Measurements from ENCODE around the gene EPHB2. TPM values are rescaled to one million over a fixed set of nuclear protein-coding genes. Genes with fewer than 3 reads are reported as not detected.
A peak's percentile ranks its signal among the peaks of the same experiment; 100 is the strongest.

Gene EPHB2
- total RNA-seq, 1 experiment from 2014 or later = 18.5 TPM

DNA sequence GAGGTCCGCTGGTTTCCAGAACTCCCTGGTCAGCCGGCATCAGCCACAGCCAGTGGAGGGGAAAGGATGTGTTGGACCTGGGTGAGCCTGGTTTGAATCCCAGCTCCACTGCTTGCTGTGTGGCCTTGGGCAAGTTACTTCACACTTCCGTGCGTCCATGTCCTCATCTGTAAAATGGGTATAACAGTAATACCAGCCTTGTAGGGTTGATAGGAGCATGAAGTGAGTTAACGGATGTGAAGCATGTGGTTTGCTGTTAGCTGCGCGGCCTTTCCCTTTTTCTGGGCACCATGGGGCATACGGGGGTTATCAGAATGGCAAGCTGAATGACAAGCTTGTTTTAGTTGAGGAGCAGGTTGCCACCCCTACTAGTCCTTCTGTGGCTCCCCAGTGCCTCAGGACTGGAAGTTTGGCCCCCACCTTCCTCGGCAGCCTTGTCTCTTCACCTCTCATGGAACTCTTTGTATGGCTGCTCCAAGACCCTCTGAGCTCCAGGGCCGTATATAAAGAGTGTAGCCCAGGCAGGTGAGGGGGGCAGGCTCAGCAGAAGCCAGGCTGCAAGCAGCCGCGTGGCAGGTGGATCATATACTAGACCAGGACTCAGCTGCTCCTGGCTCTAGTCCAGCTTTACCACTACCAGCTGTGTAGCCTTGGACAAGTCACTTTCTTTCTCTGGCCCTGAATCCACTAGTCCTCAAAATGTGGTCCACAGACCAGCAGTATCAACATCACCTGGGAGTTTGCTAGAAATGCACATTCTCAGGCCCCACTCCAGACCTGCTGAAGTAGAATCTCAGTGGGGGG is 166.7 kb downstream of the EPHB2 start:
- H3K36me3 Mint-ChIP-seq = no peaks in the 10 kb centered on the region
- H3K27ac Mint-ChIP-seq = no peak overlapping the region
- DNase-seq (ENCODE audit: low spot score) (no peak), ATAC-seq (no peak)
- ChIA-PET POLR2A (no interaction called here), CTCF (interaction anchor here (1.3 to 3.4 kb wide), 3 partner anchors 12 to 72 kb away, joined by 4 to 32 read pairs (median 5); no protein-coding TSS in a partner anchor)
- TF ChIP-seq, protein P1, sequence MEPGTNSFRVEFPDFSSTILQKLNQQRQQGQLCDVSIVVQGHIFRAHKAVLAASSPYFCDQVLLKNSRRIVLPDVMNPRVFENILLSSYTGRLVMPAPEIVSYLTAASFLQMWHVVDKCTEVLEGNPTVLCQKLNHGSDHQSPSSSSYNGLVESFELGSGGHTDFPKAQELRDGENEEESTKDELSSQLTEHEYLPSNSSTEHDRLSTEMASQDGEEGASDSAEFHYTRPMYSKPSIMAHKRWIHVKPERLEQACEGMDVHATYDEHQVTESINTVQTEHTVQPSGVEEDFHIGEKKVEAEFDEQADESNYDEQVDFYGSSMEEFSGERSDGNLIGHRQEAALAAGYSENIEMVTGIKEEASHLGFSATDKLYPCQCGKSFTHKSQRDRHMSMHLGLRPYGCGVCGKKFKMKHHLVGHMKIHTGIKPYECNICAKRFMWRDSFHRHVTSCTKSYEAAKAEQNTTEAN (CRISPR knock-in tag; IDR thresholded peaks at IDR 0.05) = no peak
- peak; percentile 67 for TF ChIP-seq GTF2I (CRISPR knock-in tag; conservative IDR thresholded peaks at IDR 0.05)
- no peaks in the 10 kb centered on the region for H3K27me3 Mint-ChIP-seq (ENCODE audit: low read depth)
- no peak overlapping the region for H3K4me3 Mint-ChIP-seq
- H3K4me1 Mint-ChIP-seq = peaks cover 6% of the 10 kb centered on the region
- H3K9me3 Mint-ChIP-seq = no peaks in the 10 kb centered on the region

DNA sequence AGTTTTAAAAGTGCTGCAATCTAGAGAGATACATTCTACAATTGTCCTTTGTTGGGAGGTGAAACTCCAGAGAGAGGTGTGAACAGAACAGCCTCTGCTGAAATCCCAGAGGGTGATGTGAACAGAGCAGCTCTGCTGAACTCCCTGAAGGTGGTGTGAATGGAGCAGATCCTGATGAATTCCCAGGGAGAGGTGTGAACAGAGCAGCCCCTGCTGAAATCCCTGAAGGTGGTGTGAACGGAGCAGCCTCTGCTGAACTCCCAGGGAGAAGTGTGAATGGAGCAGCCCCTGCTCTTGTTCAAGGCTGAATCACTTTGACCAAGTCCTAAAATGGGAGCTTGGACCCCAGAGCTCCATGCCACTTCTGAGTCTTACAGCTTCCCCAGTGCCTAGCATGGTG is 167.3 kb downstream of the EPHB2 start:
- no peaks in the 10 kb centered on the region for H3K36me3 Mint-ChIP-seq
- ATAC-seq (no peak), DNase-seq (ENCODE audit: low spot score) (no peak)
- CTCF ChIA-PET = interaction anchor here (2.3 to 3.4 kb wide), 2 partner anchors 16 kb away, joined by 10 to 32 read pairs; no protein-coding TSS in a partner anchor
- H3K4me3 Mint-ChIP-seq = no peak overlapping the region
- H3K4me1 Mint-ChIP-seq = peaks cover 6% of the 10 kb centered on the region
- H3K27ac Mint-ChIP-seq = no peak overlapping the region
- POLR2A ChIA-PET = no interaction called here
- no peaks in the 10 kb centered on the region for H3K9me3 Mint-ChIP-seq
- H3K27me3 Mint-ChIP-seq (ENCODE audit: low read depth) = no peaks in the 10 kb centered on the region
- no peak for TF ChIP-seq ZNF423 (CRISPR knock-in tag; IDR thresholded peaks at IDR 0.05)
- TF ChIP-seq, protein P2, sequence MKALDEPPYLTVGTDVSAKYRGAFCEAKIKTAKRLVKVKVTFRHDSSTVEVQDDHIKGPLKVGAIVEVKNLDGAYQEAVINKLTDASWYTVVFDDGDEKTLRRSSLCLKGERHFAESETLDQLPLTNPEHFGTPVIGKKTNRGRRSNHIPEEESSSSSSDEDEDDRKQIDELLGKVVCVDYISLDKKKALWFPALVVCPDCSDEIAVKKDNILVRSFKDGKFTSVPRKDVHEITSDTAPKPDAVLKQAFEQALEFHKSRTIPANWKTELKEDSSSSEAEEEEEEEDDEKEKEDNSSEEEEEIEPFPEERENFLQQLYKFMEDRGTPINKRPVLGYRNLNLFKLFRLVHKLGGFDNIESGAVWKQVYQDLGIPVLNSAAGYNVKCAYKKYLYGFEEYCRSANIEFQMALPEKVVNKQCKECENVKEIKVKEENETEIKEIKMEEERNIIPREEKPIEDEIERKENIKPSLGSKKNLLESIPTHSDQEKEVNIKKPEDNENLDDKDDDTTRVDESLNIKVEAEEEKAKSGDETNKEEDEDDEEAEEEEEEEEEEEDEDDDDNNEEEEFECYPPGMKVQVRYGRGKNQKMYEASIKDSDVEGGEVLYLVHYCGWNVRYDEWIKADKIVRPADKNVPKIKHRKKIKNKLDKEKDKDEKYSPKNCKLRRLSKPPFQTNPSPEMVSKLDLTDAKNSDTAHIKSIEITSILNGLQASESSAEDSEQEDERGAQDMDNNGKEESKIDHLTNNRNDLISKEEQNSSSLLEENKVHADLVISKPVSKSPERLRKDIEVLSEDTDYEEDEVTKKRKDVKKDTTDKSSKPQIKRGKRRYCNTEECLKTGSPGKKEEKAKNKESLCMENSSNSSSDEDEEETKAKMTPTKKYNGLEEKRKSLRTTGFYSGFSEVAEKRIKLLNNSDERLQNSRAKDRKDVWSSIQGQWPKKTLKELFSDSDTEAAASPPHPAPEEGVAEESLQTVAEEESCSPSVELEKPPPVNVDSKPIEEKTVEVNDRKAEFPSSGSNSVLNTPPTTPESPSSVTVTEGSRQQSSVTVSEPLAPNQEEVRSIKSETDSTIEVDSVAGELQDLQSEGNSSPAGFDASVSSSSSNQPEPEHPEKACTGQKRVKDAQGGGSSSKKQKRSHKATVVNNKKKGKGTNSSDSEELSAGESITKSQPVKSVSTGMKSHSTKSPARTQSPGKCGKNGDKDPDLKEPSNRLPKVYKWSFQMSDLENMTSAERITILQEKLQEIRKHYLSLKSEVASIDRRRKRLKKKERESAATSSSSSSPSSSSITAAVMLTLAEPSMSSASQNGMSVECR (CRISPR knock-in tag; IDR thresholded peaks at IDR 0.05; ENCODE audit: borderline replicate concordance) = no peak
- no peak for TF ChIP-seq SP1 (CRISPR knock-in tag; conservative IDR thresholded peaks at IDR 0.05)
- TF ChIP-seq, protein P3, sequence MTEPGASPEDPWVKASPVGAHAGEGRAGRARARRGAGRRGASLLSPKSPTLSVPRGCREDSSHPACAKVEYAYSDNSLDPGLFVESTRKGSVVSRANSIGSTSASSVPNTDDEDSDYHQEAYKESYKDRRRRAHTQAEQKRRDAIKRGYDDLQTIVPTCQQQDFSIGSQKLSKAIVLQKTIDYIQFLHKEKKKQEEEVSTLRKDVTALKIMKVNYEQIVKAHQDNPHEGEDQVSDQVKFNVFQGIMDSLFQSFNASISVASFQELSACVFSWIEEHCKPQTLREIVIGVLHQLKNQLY (CRISPR knock-in tag; IDR thresholded peaks at IDR 0.05) = no peak
- no peak for TF ChIP-seq GTF2I (CRISPR knock-in tag; conservative IDR thresholded peaks at IDR 0.05)
- TF ChIP-seq, protein P4, sequence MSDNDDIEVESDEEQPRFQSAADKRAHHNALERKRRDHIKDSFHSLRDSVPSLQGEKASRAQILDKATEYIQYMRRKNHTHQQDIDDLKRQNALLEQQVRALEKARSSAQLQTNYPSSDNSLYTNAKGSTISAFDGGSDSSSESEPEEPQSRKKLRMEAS (CRISPR knock-in tag; IDR thresholded peaks at IDR 0.05) = no peak
- TF ChIP-seq, protein P5, sequence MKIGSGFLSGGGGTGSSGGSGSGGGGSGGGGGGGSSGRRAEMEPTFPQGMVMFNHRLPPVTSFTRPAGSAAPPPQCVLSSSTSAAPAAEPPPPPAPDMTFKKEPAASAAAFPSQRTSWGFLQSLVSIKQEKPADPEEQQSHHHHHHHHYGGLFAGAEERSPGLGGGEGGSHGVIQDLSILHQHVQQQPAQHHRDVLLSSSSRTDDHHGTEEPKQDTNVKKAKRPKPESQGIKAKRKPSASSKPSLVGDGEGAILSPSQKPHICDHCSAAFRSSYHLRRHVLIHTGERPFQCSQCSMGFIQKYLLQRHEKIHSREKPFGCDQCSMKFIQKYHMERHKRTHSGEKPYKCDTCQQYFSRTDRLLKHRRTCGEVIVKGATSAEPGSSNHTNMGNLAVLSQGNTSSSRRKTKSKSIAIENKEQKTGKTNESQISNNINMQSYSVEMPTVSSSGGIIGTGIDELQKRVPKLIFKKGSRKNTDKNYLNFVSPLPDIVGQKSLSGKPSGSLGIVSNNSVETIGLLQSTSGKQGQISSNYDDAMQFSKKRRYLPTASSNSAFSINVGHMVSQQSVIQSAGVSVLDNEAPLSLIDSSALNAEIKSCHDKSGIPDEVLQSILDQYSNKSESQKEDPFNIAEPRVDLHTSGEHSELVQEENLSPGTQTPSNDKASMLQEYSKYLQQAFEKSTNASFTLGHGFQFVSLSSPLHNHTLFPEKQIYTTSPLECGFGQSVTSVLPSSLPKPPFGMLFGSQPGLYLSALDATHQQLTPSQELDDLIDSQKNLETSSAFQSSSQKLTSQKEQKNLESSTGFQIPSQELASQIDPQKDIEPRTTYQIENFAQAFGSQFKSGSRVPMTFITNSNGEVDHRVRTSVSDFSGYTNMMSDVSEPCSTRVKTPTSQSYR (CRISPR knock-in tag; IDR thresholded peaks at IDR 0.05) = no peak
- TF ChIP-seq, protein P6, sequence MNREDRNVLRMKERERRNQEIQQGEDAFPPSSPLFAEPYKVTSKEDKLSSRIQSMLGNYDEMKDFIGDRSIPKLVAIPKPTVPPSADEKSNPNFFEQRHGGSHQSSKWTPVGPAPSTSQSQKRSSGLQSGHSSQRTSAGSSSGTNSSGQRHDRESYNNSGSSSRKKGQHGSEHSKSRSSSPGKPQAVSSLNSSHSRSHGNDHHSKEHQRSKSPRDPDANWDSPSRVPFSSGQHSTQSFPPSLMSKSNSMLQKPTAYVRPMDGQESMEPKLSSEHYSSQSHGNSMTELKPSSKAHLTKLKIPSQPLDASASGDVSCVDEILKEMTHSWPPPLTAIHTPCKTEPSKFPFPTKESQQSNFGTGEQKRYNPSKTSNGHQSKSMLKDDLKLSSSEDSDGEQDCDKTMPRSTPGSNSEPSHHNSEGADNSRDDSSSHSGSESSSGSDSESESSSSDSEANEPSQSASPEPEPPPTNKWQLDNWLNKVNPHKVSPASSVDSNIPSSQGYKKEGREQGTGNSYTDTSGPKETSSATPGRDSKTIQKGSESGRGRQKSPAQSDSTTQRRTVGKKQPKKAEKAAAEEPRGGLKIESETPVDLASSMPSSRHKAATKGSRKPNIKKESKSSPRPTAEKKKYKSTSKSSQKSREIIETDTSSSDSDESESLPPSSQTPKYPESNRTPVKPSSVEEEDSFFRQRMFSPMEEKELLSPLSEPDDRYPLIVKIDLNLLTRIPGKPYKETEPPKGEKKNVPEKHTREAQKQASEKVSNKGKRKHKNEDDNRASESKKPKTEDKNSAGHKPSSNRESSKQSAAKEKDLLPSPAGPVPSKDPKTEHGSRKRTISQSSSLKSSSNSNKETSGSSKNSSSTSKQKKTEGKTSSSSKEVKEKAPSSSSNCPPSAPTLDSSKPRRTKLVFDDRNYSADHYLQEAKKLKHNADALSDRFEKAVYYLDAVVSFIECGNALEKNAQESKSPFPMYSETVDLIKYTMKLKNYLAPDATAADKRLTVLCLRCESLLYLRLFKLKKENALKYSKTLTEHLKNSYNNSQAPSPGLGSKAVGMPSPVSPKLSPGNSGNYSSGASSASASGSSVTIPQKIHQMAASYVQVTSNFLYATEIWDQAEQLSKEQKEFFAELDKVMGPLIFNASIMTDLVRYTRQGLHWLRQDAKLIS (CRISPR knock-in tag; IDR thresholded peaks at IDR 0.05; ENCODE audit: borderline replicate concordance) = no peak
- TF ChIP-seq KAT7 (CRISPR knock-in tag; IDR thresholded peaks at IDR 0.05; ENCODE audit: borderline replicate concordance) = no peak
- no peak for TF ChIP-seq ELF4 (CRISPR knock-in tag; IDR thresholded peaks at IDR 0.05; ENCODE audit: low read depth)
- TF ChIP-seq, protein P7, sequence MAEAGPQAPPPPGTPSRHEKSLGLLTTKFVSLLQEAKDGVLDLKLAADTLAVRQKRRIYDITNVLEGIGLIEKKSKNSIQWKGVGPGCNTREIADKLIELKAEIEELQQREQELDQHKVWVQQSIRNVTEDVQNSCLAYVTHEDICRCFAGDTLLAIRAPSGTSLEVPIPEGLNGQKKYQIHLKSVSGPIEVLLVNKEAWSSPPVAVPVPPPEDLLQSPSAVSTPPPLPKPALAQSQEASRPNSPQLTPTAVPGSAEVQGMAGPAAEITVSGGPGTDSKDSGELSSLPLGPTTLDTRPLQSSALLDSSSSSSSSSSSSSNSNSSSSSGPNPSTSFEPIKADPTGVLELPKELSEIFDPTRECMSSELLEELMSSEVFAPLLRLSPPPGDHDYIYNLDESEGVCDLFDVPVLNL (CRISPR knock-in tag; IDR thresholded peaks at IDR 0.05; ENCODE audit: borderline replicate concordance, low read depth) = no peak
- TF ChIP-seq, protein P8, sequence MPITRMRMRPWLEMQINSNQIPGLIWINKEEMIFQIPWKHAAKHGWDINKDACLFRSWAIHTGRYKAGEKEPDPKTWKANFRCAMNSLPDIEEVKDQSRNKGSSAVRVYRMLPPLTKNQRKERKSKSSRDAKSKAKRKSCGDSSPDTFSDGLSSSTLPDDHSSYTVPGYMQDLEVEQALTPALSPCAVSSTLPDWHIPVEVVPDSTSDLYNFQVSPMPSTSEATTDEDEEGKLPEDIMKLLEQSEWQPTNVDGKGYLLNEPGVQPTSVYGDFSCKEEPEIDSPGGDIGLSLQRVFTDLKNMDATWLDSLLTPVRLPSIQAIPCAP (CRISPR knock-in tag; IDR thresholded peaks at IDR 0.05) = no peak
- no peak for TF ChIP-seq ZNF232 (CRISPR knock-in tag; IDR thresholded peaks at IDR 0.05)
